ENCODE measurements around the gene CHRNA4.

DNA sequence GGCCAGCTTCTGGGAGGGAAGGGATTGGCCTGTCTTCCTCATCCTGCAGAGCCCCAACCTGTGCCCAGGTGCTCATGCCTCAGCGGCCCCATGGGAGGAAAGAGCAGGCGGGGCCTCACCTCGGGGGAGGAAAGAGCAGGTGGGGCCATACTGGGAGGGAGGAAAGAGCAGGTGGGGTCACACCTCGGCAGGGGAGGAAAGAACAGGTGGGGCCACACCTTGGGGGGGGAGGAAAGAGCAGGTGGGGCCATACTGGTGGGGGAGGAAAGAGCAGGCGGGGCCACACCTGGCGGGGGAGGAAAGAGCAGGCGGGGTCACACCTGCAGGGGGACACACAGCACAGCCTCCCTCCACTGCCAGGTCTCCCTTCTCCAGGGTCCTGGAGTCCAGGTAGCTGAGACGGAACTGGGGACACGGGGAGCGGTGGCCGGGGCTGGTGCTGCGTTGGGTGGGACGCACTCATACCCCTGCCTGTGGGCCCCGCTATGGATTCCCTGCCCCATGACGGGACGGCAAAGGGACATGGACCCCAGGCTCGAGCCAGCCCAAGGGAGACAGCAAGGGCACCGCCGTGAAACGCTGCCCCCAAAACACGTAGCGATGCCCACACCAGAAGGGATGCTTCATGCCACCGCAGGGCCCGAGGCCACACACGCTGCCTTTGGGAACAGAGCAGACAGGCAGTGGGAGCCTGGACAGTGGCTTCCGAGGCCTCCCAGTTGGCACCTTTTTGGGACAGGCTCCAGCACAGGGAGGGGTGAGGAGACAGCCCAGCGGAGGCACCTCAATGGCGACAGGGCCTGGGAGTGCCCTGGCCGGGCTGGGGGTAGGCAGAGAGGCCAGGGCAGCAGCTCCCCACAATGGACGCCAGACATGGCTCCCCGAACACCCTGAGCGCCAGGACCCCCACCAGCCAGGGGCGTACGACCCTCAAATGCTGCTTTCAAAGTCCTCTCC, 43.3 kb upstream of the CHRNA4 start:
- TF ChIP-seq CTCF (IDR thresholded peaks at IDR 0.05): no peak
- TF ChIP-seq POLR2A (IDR thresholded peaks at IDR 0.05): no peak
- no peak for TF ChIP-seq EP300 (IDR thresholded peaks at IDR 0.05; ENCODE audit: low read depth)
